ENCODE results near the gene IFITM2.

The IFITM2 gene

DNA sequence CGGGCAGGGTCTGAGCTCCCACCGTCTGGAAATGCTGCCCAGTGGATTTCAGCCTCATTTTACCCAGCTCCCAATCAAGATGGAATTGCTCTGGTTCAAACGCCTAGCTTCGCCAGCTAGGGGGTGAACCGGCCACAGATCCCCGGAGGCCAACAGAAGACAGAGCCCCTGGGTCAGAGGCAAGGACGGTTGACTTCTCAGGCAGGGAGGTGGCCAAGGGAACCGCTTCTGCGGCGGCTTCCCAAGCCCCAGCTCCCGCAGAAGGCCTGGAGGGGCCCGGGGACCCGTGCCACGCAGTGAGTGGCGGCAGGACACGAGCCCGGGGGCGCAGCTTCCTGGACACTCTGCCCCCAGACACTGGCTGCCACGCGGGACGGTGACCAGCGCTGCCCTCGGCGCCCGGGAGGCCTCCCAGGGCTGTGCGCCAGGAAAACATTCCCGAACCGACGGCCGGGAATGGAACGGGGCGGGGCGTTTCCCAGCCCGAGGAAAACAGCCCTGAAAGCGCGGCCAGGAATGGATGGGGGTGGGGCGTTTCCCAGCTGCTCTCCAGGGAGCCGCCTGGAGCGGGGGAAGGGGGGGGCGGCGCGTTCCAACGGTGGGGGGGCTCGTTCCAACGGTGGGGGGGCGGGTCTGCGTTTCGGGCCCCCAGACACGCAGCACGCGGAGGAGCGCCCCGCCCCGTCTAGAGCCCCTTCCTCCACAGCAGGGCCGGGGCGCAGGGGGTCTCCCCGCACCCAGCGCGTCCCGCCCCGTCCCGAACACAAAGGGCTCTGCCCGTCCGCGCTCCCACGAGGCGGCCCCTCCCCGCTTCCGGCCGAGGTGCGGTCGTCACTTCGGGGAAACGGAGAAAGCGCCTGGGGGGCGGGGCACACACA is 48.2 kb downstream of the IFITM2 start (continued):
- TF ChIP-seq, protein P1, sequence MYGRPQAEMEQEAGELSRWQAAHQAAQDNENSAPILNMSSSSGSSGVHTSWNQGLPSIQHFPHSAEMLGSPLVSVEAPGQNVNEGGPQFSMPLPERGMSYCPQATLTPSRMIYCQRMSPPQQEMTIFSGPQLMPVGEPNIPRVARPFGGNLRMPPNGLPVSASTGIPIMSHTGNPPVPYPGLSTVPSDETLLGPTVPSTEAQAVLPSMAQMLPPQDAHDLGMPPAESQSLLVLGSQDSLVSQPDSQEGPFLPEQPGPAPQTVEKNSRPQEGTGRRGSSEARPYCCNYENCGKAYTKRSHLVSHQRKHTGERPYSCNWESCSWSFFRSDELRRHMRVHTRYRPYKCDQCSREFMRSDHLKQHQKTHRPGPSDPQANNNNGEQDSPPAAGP (tag by site-specific recombination; IDR thresholded peaks at IDR 0.05): no peak
- TF ChIP-seq ZNF768 (tag by site-specific recombination; IDR thresholded peaks at IDR 0.05): no peak
- 0 out of 2 replicates have a peak, but pooled peaks have one; percentile 37 for TF ChIP-seq ZXDB (tag by site-specific recombination; IDR thresholded peaks at IDR 0.05)
- no peak for TF ChIP-seq HOXC10 (CRISPR knock-in tag; IDR thresholded peaks at IDR 0.05)
- TF ChIP-seq ZNF530 (tag by site-specific recombination; IDR thresholded peaks at IDR 0.05; ENCODE audit: low read depth): no peak
- TF ChIP-seq, protein P2, sequence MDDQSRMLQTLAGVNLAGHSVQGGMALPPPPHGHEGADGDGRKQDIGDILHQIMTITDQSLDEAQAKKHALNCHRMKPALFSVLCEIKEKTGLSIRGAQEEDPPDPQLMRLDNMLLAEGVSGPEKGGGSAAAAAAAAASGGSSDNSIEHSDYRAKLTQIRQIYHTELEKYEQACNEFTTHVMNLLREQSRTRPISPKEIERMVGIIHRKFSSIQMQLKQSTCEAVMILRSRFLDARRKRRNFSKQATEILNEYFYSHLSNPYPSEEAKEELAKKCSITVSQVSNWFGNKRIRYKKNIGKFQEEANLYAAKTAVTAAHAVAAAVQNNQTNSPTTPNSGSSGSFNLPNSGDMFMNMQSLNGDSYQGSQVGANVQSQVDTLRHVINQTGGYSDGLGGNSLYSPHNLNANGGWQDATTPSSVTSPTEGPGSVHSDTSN (CRISPR knock-in tag; IDR thresholded peaks at IDR 0.05): no peak
- TF ChIP-seq, protein P3, sequence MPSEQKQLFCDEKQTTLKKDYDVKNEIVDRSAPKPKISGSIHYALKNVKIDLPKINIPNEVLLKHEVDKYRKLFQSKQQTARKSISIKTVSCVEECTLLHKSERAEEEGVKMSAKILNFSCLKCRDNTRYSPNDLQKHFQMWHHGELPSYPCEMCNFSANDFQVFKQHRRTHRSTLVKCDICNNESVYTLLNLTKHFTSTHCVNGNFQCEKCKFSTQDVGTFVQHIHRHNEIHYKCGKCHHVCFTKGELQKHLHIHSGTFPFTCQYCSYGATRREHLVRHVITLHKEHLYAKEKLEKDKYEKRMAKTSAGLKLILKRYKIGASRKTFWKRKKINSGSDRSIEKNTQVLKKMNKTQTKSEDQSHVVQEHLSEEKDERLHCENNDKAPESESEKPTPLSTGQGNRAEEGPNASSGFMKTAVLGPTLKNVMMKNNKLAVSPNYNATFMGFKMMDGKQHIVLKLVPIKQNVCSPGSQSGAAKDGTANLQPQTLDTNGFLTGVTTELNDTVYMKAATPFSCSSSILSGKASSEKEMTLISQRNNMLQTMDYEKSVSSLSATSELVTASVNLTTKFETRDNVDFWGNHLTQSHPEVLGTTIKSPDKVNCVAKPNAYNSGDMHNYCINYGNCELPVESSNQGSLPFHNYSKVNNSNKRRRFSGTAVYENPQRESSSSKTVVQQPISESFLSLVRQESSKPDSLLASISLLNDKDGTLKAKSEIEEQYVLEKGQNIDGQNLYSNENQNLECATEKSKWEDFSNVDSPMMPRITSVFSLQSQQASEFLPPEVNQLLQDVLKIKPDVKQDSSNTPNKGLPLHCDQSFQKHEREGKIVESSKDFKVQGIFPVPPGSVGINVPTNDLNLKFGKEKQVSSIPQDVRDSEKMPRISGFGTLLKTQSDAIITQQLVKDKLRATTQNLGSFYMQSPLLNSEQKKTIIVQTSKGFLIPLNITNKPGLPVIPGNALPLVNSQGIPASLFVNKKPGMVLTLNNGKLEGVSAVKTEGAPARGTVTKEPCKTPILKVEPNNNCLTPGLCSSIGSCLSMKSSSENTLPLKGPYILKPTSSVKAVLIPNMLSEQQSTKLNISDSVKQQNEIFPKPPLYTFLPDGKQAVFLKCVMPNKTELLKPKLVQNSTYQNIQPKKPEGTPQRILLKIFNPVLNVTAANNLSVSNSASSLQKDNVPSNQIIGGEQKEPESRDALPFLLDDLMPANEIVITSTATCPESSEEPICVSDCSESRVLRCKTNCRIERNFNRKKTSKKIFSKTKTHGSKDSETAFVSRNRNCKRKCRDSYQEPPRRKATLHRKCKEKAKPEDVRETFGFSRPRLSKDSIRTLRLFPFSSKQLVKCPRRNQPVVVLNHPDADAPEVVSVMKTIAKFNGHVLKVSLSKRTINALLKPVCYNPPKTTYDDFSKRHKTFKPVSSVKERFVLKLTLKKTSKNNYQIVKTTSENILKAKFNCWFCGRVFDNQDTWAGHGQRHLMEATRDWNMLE (tag by site-specific recombination; conservative IDR thresholded peaks at IDR 0.05; ENCODE audit: low read depth): no peak
- peak; percentile 42; the same call in 1 of the 2 replicates for TF ChIP-seq ZBTB20 (tag by site-specific recombination; IDR thresholded peaks at IDR 0.05)
- TF ChIP-seq ZNF404 (tag by site-specific recombination; IDR thresholded peaks at IDR 0.05): no peak
- no peak for TF ChIP-seq ZNF558 (tag by site-specific recombination; IDR thresholded peaks at IDR 0.05)
- TF ChIP-seq ZNF843 (tag by site-specific recombination; IDR thresholded peaks at IDR 0.05): no peak
- no peak for TF ChIP-seq ZNF837 (tag by site-specific recombination; IDR thresholded peaks at IDR 0.05)
- TF ChIP-seq, protein P4, sequence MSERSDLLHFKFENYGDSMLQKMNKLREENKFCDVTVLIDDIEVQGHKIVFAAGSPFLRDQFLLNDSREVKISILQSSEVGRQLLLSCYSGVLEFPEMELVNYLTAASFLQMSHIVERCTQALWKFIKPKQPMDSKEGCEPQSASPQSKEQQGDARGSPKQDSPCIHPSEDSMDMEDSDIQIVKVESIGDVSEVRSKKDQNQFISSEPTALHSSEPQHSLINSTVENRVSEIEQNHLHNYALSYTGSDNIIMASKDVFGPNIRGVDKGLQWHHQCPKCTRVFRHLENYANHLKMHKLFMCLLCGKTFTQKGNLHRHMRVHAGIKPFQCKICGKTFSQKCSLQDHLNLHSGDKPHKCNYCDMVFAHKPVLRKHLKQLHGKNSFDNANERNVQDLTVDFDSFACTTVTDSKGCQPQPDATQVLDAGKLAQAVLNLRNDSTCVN (tag by site-specific recombination; optimal IDR thresholded peaks at IDR 0.05): peak; percentile 52
- TF ChIP-seq ZNF670 (tag by site-specific recombination; IDR thresholded peaks at IDR 0.05; ENCODE audit: low read depth): no peak
- TF ChIP-seq IKZF3 (tag by site-specific recombination; IDR thresholded peaks at IDR 0.05): peak; percentile 81
- TF ChIP-seq ZBTB1 (tag by site-specific recombination; IDR thresholded peaks at IDR 0.05): no peak
- TF ChIP-seq ZNF302 (tag by site-specific recombination; IDR thresholded peaks at IDR 0.05; ENCODE audit: low read depth): no peak
- TF ChIP-seq WT1 (tag by site-specific recombination; IDR thresholded peaks at IDR 0.05): no peak
- TF ChIP-seq, protein P5, sequence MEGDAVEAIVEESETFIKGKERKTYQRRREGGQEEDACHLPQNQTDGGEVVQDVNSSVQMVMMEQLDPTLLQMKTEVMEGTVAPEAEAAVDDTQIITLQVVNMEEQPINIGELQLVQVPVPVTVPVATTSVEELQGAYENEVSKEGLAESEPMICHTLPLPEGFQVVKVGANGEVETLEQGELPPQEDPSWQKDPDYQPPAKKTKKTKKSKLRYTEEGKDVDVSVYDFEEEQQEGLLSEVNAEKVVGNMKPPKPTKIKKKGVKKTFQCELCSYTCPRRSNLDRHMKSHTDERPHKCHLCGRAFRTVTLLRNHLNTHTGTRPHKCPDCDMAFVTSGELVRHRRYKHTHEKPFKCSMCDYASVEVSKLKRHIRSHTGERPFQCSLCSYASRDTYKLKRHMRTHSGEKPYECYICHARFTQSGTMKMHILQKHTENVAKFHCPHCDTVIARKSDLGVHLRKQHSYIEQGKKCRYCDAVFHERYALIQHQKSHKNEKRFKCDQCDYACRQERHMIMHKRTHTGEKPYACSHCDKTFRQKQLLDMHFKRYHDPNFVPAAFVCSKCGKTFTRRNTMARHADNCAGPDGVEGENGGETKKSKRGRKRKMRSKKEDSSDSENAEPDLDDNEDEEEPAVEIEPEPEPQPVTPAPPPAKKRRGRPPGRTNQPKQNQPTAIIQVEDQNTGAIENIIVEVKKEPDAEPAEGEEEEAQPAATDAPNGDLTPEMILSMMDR (tag by site-specific recombination; IDR thresholded peaks at IDR 0.05): no peak
- TF ChIP-seq ZFHX2 (tag by site-specific recombination; conservative IDR thresholded peaks at IDR 0.05): no peak
- TF ChIP-seq OSR2 (tag by site-specific recombination; IDR thresholded peaks at IDR 0.05): peak; percentile 61
- TF ChIP-seq BCL11A (tag by site-specific recombination; IDR thresholded peaks at IDR 0.05; ENCODE audit: low read depth): no peak
- TF ChIP-seq, protein P6, sequence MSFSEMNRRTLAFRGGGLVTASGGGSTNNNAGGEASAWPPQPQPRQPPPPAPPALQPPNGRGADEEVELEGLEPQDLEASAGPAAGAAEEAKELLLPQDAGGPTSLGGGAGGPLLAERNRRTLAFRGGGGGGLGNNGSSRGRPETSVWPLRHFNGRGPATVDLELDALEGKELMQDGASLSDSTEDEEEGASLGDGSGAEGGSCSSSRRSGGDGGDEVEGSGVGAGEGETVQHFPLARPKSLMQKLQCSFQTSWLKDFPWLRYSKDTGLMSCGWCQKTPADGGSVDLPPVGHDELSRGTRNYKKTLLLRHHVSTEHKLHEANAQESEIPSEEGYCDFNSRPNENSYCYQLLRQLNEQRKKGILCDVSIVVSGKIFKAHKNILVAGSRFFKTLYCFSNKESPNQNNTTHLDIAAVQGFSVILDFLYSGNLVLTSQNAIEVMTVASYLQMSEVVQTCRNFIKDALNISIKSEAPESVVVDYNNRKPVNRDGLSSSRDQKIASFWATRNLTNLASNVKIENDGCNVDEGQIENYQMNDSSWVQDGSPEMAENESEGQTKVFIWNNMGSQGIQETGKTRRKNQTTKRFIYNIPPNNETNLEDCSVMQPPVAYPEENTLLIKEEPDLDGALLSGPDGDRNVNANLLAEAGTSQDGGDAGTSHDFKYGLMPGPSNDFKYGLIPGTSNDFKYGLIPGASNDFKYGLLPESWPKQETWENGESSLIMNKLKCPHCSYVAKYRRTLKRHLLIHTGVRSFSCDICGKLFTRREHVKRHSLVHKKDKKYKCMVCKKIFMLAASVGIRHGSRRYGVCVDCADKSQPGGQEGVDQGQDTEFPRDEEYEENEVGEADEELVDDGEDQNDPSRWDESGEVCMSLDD (tag by site-specific recombination; IDR thresholded peaks at IDR 0.05): 0 out of 2 replicates have a peak, but pooled peaks have one; percentile 35
- TF ChIP-seq ZNF664 (tag by site-specific recombination; IDR thresholded peaks at IDR 0.05): no peak
- peak; percentile 29; the same call in 1 of the 2 replicates for TF ChIP-seq ZBTB17 (tag by site-specific recombination; IDR thresholded peaks at IDR 0.05)
- TF ChIP-seq ZNF510 (tag by site-specific recombination; IDR thresholded peaks at IDR 0.05; ENCODE audit: insufficient replicate concordance): no peak
- TF ChIP-seq ZBTB8A (tag by site-specific recombination; IDR thresholded peaks at IDR 0.05): peak; percentile 60; the same call in 1 of the 2 replicates
